ENCODE measurements around the gene FMOD. TPM values are rescaled to one million over a fixed set of nuclear protein-coding genes. Genes with fewer than 3 reads are reported as not detected.

The FMOD gene
- total RNA-seq, 1 donor from 2014 or later = 0.17 TPM

DNA sequence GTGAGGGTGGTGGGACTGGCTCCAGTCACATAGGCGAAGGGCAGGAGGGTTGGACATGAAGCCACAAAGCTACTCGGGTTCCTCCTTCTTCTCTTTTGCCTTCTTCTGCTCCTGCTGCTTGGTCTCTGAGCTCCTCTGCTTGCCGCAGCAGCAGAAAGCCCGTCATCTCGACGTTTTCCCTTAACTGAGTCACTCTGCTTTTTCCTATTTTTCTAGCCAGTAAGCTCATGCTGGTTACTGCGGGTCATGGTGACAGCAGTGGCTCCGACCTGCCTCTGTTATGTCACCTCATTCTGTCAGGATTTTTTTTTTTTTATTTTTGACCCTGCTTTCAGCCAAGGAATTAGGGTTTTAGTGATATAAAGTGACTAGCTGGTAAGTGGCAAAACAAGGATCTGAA lies 2.6 kb upstream of the FMOD start:
- TF ChIP-seq, protein P1, sequence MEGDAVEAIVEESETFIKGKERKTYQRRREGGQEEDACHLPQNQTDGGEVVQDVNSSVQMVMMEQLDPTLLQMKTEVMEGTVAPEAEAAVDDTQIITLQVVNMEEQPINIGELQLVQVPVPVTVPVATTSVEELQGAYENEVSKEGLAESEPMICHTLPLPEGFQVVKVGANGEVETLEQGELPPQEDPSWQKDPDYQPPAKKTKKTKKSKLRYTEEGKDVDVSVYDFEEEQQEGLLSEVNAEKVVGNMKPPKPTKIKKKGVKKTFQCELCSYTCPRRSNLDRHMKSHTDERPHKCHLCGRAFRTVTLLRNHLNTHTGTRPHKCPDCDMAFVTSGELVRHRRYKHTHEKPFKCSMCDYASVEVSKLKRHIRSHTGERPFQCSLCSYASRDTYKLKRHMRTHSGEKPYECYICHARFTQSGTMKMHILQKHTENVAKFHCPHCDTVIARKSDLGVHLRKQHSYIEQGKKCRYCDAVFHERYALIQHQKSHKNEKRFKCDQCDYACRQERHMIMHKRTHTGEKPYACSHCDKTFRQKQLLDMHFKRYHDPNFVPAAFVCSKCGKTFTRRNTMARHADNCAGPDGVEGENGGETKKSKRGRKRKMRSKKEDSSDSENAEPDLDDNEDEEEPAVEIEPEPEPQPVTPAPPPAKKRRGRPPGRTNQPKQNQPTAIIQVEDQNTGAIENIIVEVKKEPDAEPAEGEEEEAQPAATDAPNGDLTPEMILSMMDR (conservative IDR thresholded peaks at IDR 0.05; ENCODE audit: low read depth, low read length) = no peak
- no peak overlapping the region for H3K4me3 ChIP-seq (ENCODE audit: low read depth, low read length)
- DNase-seq (ENCODE audit: low read depth) = no peak

DNA sequence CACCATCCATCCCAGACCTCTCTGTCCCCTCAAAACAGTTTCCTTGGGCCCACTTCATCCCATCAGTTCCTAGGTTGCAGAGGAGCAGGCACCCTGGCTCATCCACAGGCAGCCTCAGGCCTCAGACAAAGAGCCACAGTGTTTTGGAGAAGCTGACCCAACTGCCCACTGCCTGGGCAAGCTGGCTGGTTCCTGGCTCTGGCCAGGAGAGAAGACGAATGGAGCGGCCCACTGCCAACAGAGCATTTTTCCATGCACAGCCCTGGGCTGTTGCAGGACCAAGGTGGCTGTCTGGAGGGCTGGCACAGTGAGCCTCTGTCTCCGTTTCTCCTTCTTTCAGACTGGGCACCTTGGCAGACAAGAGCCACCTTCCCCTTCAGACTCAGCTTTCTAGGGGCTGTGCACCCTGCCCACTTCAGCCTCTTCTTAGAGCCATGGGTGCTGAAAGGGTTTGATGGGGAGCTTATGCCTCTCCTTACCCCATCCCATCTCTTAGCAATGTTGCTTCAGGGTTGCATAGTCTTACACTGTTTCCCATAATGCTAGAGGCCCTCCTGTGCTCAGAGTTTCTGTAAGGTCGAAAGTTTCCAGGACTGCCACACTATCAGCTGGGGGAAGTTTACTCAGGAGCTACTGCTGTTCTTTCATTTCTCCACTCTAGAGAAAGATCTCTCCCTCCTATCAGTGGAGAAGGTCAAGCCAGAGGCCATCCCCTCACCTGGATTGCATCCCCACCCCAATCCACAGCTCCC lies 973 bp downstream of the FMOD start:
- DNase-seq (ENCODE audit: low read depth) = no peak
- TF ChIP-seq, protein P1 (conservative IDR thresholded peaks at IDR 0.05; ENCODE audit: low read depth, low read length) = no peak
- no peak overlapping the region for H3K4me3 ChIP-seq (ENCODE audit: low read depth, low read length)

DNA sequence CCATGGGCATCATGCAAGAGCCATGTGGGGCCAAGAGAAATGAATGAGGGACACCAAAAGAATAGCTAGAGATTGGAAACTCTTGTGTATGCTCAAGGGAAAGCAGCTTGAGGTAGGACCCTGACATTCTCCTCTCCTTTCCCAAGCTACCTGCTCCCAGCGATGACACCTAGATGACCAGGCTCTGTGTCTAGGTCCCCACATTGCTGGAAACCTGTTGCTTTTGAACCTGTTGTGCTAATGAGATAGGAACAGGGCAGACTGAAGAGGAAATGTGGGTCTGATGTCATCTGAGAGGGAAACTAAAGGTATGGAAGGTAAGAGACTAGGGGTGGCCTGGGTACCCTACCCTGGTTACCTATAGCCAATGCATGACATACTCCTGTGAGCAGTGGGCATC lies 1.8 kb downstream of the FMOD start:
- TF ChIP-seq, protein P1 (conservative IDR thresholded peaks at IDR 0.05; ENCODE audit: low read depth, low read length) = no peak
- no peak overlapping the region for H3K4me3 ChIP-seq (ENCODE audit: low read depth, low read length)
- no peak for DNase-seq (ENCODE audit: low read depth)

DNA sequence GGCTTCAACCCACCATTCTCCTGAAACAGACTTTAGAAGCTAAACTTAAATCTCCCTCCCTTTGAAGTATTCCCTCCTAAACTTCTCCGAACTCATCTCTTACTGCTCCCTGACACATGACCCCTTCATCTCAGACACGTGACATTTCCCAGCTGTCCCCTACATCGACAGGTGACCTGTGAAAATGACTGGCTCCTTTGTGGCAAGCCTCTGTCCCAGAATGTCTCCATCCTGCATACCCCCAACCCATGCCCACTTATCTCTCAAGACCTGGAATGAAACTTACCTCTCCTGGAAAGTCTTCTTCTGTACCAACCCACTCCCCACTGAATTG lies 4.2 kb downstream of the FMOD start:
- TF ChIP-seq, protein P1 (conservative IDR thresholded peaks at IDR 0.05; ENCODE audit: low read depth, low read length) = no peak
- no peak for DNase-seq (ENCODE audit: low read depth)
- H3K4me3 ChIP-seq (ENCODE audit: low read depth, low read length) = no peak overlapping the region

DNA sequence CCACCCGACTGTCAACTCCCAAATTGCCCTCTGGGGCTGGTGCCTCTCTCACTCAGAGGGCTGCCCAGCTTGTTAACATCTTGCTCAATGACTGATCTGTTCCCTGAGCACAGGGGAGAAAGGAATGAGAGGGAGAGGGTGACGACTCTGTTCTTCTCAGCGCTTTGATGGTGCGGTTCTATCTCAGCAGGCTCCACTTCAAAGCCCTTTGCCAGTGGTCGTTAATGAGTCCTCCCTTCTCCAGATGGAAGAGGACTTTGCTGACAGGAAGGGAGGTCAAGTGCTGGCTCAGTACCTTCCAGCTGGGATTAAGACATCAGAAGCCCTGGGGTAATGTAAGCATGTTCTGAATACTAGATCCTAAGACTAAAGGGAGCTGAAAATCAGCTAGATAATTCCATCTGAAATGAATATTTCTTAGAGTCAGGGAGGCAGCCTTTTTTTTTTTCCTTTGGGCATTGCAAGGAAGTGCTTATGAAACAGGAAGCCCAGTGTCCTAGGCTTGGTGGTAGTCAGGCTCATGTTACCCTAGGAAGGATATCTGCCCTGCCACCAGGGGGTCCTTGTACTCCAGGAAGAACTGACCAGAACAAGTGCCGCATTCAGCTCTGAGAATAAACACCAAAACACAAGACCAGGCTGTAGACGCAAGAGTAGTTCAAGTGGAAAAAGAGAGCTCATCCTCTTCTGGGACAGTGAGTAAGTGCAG lies 4.7 kb downstream of the FMOD start:
- no peak overlapping the region for H3K4me3 ChIP-seq (ENCODE audit: low read depth, low read length)
- no peak for DNase-seq (ENCODE audit: low read depth)
- TF ChIP-seq, protein P1 (conservative IDR thresholded peaks at IDR 0.05; ENCODE audit: low read depth, low read length) = no peak

DNA sequence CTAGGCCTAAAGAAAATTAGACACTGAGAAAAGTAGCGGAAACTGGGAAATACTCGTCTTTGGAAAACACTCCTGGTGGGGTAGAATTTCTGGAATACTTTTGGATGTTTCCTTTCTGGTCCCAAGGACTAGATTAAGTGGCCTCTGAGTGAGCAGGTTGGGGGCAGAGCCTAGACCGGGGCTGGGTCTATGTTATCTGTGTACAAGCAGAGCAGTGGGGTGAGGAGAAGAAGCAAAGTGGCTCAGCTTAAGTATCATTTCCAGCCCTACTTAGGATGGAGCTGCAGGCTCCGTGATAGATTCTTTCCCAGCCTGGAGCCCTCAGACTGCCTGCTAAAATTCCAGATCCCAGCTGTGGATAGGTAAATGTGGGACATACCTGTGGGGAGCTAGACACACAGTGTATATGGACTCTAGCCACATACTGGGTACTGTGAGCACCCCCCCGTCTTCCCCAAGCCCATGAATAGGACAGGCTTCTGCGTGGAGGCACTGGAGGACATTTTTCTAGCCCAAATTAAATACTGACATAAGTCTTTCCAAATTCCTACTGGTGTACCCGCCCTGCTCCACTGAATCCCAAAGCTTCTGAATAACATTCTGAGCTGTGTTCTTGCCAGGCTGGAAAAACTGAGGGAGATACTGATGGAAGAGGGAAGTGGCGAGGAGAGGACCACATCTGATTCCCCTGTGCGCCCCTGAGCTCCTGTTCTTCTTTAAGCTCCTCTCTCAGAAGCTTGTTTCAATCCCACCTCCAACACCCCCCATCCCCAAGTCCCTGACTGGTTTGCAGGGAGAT lies 6.8 kb downstream of the FMOD start:
- H3K4me3 ChIP-seq (ENCODE audit: low read depth, low read length) = no peak overlapping the region
- no peak for DNase-seq (ENCODE audit: low read depth)
- TF ChIP-seq, protein P1 (conservative IDR thresholded peaks at IDR 0.05; ENCODE audit: low read depth, low read length) = no peak
